ENCODE data around the gene PLA2G15. TPM values are rescaled to one million over a fixed set of nuclear protein-coding genes. Genes with fewer than 3 reads are reported as not detected.

The PLA2G15 gene
- total RNA-seq, 1 donor from 2014 or later: 21.9 TPM

- no peak for DNase-seq (ENCODE audit: low spot score in 2 of 2)
- no peak overlapping the region for H3K27ac ChIP-seq
- H3K36me3 ChIP-seq: peaks cover 0 to 13% of the 10 kb centered on the region in 2 donors
- peaks cover 0 to 2% of the 10 kb centered on the region in 2 donors for H3K4me1 ChIP-seq
- no peak for TF ChIP-seq CTCF (IDR thresholded peaks at IDR 0.05)
- no peak overlapping the region for H3K4me3 ChIP-seq
- no peaks in the 10 kb centered on the region for H3K27me3 ChIP-seq
- no peaks in the 10 kb centered on the region for H3K9me3 ChIP-seq
- intact Hi-C loops (cut with DNase I): no loop called here
Observed at GRCh38 chr16:68226116-68226515, 19.1 kb upstream of the PLA2G15 start.

- DNase-seq (ENCODE audit: low spot score in 2 of 2): no peak
Observed at GRCh38 chr16:68227183-68227793, 17.9 kb upstream of the PLA2G15 start.

GRCh38 chr16:68227850-68228553 lies 17.2 kb upstream of the PLA2G15 start:
- intact Hi-C loops (cut with DNase I): no loop called here
- no peak for DNase-seq (ENCODE audit: low spot score in 2 of 2)
- no peak for TF ChIP-seq CTCF (IDR thresholded peaks at IDR 0.05)
- Histone ChIP-seq H3K4me1 (peaks cover 0 to 2% of the 10 kb centered on the region in 2 donors), H3K27me3 (no peaks in the 10 kb centered on the region), H3K9me3 (no peaks in the 10 kb centered on the region), H3K27ac (no peak overlapping the region), H3K4me3 (no peak overlapping the region), H3K36me3 (peaks cover 0 to 13% of the 10 kb centered on the region in 2 donors)

More at GRCh38 chr16:68227183-68227793, 17.9 kb upstream of the PLA2G15 start:
- no peak overlapping the region for H3K27ac ChIP-seq
- intact Hi-C loops (cut with DNase I): no loop called here
- H3K4me1 ChIP-seq: peaks cover 0 to 2% of the 10 kb centered on the region in 2 donors
- TF ChIP-seq CTCF (IDR thresholded peaks at IDR 0.05): no peak
- peaks cover 0 to 13% of the 10 kb centered on the region in 2 donors for H3K36me3 ChIP-seq
- no peaks in the 10 kb centered on the region for H3K9me3 ChIP-seq
- no peaks in the 10 kb centered on the region for H3K27me3 ChIP-seq
- no peak overlapping the region for H3K4me3 ChIP-seq

DNA sequence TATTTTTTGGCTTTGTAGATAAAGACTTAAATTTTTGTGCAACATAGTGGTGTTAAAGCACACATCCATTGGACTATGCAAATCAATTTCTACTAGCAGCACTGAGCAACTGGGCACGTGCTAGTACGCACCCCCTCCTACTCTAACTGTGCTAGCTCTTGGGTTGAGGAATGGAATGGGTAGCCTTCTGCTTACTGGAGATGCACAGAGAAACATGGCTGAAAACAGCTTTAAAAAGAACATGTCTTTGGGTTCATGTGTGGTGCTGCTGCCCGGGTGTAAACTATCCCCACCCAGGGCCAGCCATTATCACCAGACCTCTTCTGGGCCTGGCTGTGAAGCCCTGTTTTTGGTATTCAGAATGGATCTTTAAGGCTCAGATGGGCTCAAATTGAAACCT lies 16.5 kb upstream of the PLA2G15 start:
- no peak overlapping the region for H3K27ac ChIP-seq
- H3K9me3 ChIP-seq: no peaks in the 10 kb centered on the region
- DNase-seq (ENCODE audit: low spot score in 2 of 2): no peak
- TF ChIP-seq CTCF (IDR thresholded peaks at IDR 0.05): no peak
- intact Hi-C loops (cut with DNase I): loop anchor here (1.0 kb wide), 1 partner anchor 235 kb away; no protein-coding TSS in a partner anchor
- H3K36me3 ChIP-seq: peaks cover 0 to 13% of the 10 kb centered on the region in 2 donors
- H3K4me1 ChIP-seq: peaks cover 0 to 2% of the 10 kb centered on the region in 2 donors
- H3K4me3 ChIP-seq: no peak overlapping the region
- no peaks in the 10 kb centered on the region for H3K27me3 ChIP-seq

DNA sequence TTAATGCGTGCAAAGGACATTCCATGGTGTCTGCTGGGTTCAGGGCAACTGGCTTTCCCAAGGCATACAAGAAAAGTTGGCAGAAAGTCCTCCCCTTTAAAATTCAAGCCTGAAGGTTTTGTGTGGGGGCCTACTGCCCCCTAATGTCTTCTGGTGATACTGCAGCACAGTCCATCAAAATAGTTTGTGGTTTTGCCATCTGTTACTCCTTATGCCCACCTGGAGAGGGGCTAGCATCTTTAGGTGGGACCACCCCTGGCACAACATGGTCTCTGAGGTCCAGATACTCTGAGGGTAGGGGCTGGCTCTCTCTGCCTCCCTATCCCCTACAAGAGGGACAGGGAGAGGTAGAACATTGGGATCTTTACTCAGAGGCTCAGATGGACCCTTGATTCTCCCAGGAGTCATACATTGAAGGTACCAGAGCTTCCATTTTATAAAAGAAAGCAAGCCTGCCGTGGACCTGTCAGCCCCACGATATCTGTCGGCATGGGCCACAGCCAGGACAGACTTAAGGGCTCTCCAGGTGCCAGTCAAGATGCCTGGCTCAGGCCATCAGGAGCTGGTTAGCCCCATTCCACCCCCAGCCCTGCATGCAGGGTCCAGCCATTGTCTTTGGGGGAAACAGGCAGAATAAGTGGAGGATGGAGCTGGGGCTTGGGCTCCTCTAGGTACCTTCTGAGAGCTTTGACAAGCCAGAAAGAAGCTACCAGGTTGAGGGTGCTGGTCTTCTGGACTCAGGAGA lies 15.6 kb upstream of the PLA2G15 start:
- H3K4me1 ChIP-seq: peaks cover 0 to 2% of the 10 kb centered on the region in 2 donors
- no peaks in the 10 kb centered on the region for H3K9me3 ChIP-seq
- H3K36me3 ChIP-seq: peaks cover 0 to 13% of the 10 kb centered on the region in 2 donors
- intact Hi-C loops (cut with DNase I): loop anchor here (1.0 to 10.0 kb wide), 2 partner anchors 236 to 265 kb away; partner anchors contain the start of gene SLC12A4
- H3K27me3 ChIP-seq: no peaks in the 10 kb centered on the region
- DNase-seq (ENCODE audit: low spot score in 2 of 2): peak in 1 of 2 donors; percentile 65
- no peak overlapping the region for H3K27ac ChIP-seq
- peak; percentile 83 to 92 (median 86) for TF ChIP-seq CTCF (IDR thresholded peaks at IDR 0.05)
- H3K4me3 ChIP-seq: no peak overlapping the region

All from ascending aorta (tissue), 2 donors.